Tibial artery (tissue), 4 donors: ENCODE measurements around the gene OR8B4.

Experiments
- DNase-seq, 2 donors: peaks; one replicate each; pipeline ENCODE4 v3.0.0-alpha.2; 2019
- H3K27ac ChIP-seq, 2 donors: fragments of 200-600 bp; sonication (generic) in 1 of 2; 1 replicate in 1 of 2; 2 replicates in 1 of 2; pipeline ENCODE4 v1.5.1; 2018 to 2019; ENCODE audit warnings: mild to moderate bottlenecking in 1 of 2
- H3K27me3 ChIP-seq, 2 donors: fragments of 200-600 bp; sonication (generic) in 1 of 2; one replicate each; pipeline versions ENCODE4 v1.5.1 to v1.6.0; 2016 to 2019
- H3K36me3 ChIP-seq, 3 donors: fragments of 200-600 bp; sonication (generic) in 2 of 3; one replicate each; pipeline ENCODE4 v1.5.1; 2016 to 2019; ENCODE audit warnings: mild to moderate bottlenecking in 2 of 3
- H3K4me1 ChIP-seq, 4 donors: fragments of 200-600 bp; sonication (generic) in 2 of 4; 1 replicate in 3 of 4; 2 replicates in 1 of 4; pipeline ENCODE4 v1.5.1; 2016 to 2019
- H3K4me3 ChIP-seq, 2 donors: fragments of 200-600 bp; sonication (generic) in 1 of 2; 1 replicate in 1 of 2; 2 replicates in 1 of 2; pipeline ENCODE4 v1.5.1; 2018 to 2019; ENCODE audit warnings: mild to moderate bottlenecking in 2 of 2
- H3K9me3 ChIP-seq, 3 donors: fragments of 200-600 bp; sonication (generic) in 1 of 3; one replicate each; pipeline ENCODE4 v1.5.1; 2016 to 2019
- intact Hi-C: fragments of 100-400 bp; cut with DNase I; formaldehyde crosslinking; loops from one replicate; pipeline ENCODE4 v1.15.0; 2023; ENCODE audit warnings: low total_unique reads
- TF ChIP-seq, protein P1 (sequence below), 2 experiments: fragments of 200-600 bp in 1 of 2; fragments of 450-650 bp in 1 of 2; IDR thresholded peaks; one replicate each; pipeline ENCODE4 v1.5.1; 2017 to 2019; ENCODE audit warnings: antibody characterized with exemption in 2 of 2, mild to moderate bottlenecking in 1 of 2, moderate library complexity in 1 of 2

Gene OR8B4

DNA sequence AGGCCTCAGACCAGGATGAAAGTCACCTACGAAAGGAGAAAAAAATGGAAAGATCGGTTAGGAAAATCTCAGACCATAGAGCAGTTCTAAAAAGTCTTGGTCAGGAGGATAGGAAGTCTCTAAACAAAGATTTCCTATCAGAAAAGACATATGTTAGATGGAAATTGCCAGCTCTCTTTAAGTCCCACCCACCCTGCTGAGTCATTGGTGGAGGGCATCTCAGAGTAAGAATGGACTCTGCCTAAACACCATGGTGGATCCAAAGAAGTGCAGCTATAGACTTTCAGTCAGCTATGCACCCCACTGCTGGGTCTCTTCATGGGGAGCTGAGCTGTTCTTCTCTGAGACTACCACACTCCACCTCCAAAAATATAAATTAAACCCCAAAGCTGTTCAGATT is 44.1 kb downstream of the OR8B4 start:
- Histone ChIP-seq H3K9me3 (no peaks in the 10 kb centered on the region), H3K36me3 (no peaks in the 10 kb centered on the region), H3K4me3 (no peak overlapping the region), H3K27ac (no peak overlapping the region), H3K4me1 (no peaks in the 10 kb centered on the region), H3K27me3 (no peaks in the 10 kb centered on the region)
- TF ChIP-seq, protein P1, sequence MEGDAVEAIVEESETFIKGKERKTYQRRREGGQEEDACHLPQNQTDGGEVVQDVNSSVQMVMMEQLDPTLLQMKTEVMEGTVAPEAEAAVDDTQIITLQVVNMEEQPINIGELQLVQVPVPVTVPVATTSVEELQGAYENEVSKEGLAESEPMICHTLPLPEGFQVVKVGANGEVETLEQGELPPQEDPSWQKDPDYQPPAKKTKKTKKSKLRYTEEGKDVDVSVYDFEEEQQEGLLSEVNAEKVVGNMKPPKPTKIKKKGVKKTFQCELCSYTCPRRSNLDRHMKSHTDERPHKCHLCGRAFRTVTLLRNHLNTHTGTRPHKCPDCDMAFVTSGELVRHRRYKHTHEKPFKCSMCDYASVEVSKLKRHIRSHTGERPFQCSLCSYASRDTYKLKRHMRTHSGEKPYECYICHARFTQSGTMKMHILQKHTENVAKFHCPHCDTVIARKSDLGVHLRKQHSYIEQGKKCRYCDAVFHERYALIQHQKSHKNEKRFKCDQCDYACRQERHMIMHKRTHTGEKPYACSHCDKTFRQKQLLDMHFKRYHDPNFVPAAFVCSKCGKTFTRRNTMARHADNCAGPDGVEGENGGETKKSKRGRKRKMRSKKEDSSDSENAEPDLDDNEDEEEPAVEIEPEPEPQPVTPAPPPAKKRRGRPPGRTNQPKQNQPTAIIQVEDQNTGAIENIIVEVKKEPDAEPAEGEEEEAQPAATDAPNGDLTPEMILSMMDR (IDR thresholded peaks at IDR 0.05): no peak
- intact Hi-C loops: no loop called here
- no peak for DNase-seq

DNA sequence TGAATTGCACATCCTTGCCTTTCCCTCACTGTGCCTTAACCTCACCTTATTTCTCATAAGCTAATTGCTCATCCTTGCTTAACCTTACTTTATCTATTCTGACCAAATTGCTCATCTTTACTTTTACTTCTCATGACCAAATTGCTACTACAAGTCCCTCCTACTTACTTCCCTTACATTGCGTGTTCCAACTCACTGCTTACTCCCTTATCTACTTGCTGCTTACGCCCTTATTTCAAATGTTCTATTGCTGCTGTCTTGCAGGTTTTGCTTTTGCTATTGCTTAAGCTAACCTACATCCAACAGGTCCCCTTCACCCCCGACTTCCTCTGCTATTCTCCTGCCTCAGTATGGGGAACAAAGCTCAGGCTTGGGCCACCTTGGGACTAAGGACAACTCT is 48.4 kb downstream of the OR8B4 start:
- H3K27me3 ChIP-seq: no peaks in the 10 kb centered on the region
- DNase-seq: no peak
- H3K4me3 ChIP-seq: no peak overlapping the region
- no peaks in the 10 kb centered on the region for H3K9me3 ChIP-seq
- intact Hi-C loops: no loop called here
- no peaks in the 10 kb centered on the region for H3K4me1 ChIP-seq
- H3K27ac ChIP-seq: no peak overlapping the region
- TF ChIP-seq, protein P1 (IDR thresholded peaks at IDR 0.05): no peak
- H3K36me3 ChIP-seq: no peaks in the 10 kb centered on the region
